Measurements from ENCODE around the gene PCDH9. TPM values are rescaled to one million over a fixed set of nuclear protein-coding genes. Genes with fewer than 3 reads are reported as not detected.

PCDH9 gene
- total RNA-seq, 1 donor from 2014 or later = 29.7 TPM

DNA sequence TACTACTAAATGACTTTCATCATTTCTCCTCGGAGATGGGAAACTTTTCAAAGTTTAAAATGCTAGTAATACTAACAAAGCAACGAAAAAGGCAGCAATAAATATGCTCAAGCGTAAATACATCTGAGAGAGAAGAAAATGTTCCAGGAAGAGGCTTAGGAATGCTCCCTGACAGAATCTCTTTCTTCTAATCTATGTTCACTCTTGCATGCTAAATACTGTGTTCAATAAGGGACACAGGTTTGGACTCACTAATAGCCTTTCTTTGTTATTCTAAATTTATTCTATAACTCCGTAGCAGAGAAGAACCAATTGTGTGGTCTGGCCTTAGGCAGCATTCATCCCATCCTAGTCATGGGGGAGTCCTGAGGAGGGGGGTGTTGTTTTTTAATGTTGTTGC, 823.0 kb downstream of the PCDH9 start:
- TF ChIP-seq, protein P1, sequence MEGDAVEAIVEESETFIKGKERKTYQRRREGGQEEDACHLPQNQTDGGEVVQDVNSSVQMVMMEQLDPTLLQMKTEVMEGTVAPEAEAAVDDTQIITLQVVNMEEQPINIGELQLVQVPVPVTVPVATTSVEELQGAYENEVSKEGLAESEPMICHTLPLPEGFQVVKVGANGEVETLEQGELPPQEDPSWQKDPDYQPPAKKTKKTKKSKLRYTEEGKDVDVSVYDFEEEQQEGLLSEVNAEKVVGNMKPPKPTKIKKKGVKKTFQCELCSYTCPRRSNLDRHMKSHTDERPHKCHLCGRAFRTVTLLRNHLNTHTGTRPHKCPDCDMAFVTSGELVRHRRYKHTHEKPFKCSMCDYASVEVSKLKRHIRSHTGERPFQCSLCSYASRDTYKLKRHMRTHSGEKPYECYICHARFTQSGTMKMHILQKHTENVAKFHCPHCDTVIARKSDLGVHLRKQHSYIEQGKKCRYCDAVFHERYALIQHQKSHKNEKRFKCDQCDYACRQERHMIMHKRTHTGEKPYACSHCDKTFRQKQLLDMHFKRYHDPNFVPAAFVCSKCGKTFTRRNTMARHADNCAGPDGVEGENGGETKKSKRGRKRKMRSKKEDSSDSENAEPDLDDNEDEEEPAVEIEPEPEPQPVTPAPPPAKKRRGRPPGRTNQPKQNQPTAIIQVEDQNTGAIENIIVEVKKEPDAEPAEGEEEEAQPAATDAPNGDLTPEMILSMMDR (IDR thresholded peaks at IDR 0.05; ENCODE audit: unreplicated experiment) = no peak
- peak overlapping the region; percentile 32 for H3K27ac Mint-ChIP-seq
- no peaks in the 10 kb centered on the region for H3K36me3 Mint-ChIP-seq
- H3K9me3 Mint-ChIP-seq = no peaks in the 10 kb centered on the region
- H3K4me3 Mint-ChIP-seq = no peak overlapping the region
- DNase-seq (ENCODE audit: low spot score in 2 of 2, unreplicated experiment in 2 of 2) = no peak
- no peaks in the 10 kb centered on the region for H3K27me3 Mint-ChIP-seq (ENCODE audit: low read depth)
- H3K4me1 Mint-ChIP-seq = peaks cover 19% of the 10 kb centered on the region

DNA sequence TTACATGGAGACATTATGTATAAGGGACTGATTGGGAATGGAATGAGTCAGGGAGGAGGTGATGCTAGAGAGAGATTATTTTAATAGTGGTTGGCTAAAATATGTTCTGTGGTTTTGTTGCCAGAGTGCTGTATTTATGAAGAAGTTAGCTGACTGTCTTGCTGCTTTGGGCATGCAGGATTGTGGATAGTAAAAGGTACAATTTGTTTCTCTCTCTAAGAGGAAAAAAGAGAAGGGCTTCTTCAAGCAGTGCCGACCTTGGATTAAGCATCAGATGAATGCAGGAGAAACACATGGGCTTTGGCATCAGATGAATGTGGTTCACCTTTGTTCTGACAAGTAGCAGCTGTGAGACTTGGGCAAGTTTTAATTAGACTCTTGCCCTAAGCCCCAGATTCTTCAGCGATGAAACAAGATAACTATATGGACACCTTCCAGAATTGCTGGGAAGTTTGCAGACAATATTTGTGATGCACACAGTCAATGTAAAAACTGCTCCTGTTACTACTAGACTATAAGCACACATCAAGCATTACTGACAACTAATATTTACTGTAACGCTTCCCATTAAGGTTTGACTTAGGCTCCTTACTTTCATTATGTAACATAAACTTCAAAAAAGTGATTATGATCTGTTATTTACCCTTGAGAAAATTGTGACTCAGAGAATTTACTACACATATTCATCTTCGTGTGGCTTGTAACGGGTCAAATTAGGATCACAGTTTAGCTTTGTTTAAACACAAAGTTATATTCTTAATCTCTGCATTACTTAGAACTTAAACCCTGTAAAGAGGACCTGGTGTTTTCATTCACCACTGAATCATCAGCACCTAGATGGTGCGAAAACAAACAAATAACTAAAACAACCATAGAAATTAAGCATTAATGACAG, 824.0 kb downstream of the PCDH9 start:
- H3K9me3 Mint-ChIP-seq = no peaks in the 10 kb centered on the region
- H3K27ac Mint-ChIP-seq = no peak overlapping the region
- no peaks in the 10 kb centered on the region for H3K27me3 Mint-ChIP-seq (ENCODE audit: low read depth)
- TF ChIP-seq, protein P1 (IDR thresholded peaks at IDR 0.05; ENCODE audit: unreplicated experiment) = no peak
- H3K4me3 Mint-ChIP-seq = no peak overlapping the region
- H3K36me3 Mint-ChIP-seq = no peaks in the 10 kb centered on the region
- no peak for DNase-seq (ENCODE audit: low spot score in 2 of 2, unreplicated experiment in 2 of 2)
- H3K4me1 Mint-ChIP-seq = peaks cover 19% of the 10 kb centered on the region

DNA sequence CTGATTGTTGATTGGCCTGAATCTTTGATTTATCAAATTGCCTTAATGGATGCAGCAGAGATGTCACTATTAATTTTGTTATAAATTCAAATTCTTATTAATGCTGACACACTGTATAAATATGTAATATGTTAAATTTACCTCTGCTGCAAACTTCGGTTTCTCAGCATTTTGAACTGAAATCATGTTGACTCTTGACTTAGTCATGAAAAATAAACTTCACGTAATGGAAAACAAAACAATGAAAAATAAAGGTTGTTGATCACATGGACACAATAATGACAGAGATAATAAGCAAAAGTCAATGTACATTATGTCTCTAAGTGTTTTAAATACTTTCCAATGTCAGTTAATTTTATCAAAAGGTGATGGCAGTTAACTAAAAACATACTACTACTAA, 827.6 kb downstream of the PCDH9 start:
- H3K4me3 Mint-ChIP-seq = no peak overlapping the region
- H3K27me3 Mint-ChIP-seq (ENCODE audit: low read depth) = no peaks in the 10 kb centered on the region
- H3K36me3 Mint-ChIP-seq = no peaks in the 10 kb centered on the region
- DNase-seq (ENCODE audit: low spot score in 2 of 2, unreplicated experiment in 2 of 2) = no peak
- H3K4me1 Mint-ChIP-seq = peaks cover 19% of the 10 kb centered on the region
- H3K27ac Mint-ChIP-seq = no peak overlapping the region
- TF ChIP-seq, protein P1 (IDR thresholded peaks at IDR 0.05; ENCODE audit: unreplicated experiment) = no peak
- no peaks in the 10 kb centered on the region for H3K9me3 Mint-ChIP-seq

DNA sequence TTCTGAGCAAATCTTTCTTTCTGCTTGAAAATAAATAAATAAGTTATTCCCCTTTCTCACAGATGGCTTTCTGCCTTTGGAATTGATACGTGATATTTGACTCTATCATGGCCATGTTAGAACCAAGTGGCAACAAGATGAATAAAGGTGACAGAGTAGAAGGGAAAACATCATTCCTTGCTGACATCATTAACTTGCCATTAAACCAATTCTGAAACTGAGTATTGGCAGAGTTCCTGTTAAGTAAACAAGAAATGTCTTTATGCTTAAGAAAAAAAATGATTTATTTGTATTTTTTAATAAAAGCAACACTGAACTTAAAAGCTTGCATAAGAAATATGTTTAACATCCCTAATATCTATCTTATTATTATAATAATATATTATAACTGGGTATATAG, 828.1 kb downstream of the PCDH9 start:
- no peak overlapping the region for H3K4me3 Mint-ChIP-seq
- H3K36me3 Mint-ChIP-seq = no peaks in the 10 kb centered on the region
- H3K27me3 Mint-ChIP-seq (ENCODE audit: low read depth) = no peaks in the 10 kb centered on the region
- TF ChIP-seq, protein P1 (IDR thresholded peaks at IDR 0.05; ENCODE audit: unreplicated experiment) = no peak
- no peak overlapping the region for H3K27ac Mint-ChIP-seq
- H3K4me1 Mint-ChIP-seq = peaks cover 16% of the 10 kb centered on the region
- no peak for DNase-seq (ENCODE audit: low spot score in 2 of 2, unreplicated experiment in 2 of 2)
- no peaks in the 10 kb centered on the region for H3K9me3 Mint-ChIP-seq

DNA sequence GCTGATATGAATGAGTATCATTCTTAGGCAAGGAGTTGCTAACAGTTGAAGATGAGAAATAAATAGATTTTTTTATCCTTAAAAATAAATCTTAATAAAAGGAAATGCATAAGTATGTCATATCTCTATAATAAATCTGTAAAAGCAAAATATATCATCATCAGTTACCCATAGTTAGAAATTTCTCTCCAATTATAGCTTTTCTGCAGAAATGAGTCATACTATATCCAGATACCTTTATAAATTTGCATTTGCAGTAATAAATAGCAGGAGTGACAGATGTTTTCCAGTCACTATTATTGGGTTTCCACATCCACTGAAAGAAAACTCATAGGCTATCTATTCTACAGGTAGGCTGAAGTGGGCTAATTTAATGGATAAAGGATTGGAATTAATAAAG, 829.8 kb downstream of the PCDH9 start:
- no peak for DNase-seq (ENCODE audit: low spot score in 2 of 2, unreplicated experiment in 2 of 2)
- H3K36me3 Mint-ChIP-seq = no peaks in the 10 kb centered on the region
- H3K4me1 Mint-ChIP-seq = no peaks in the 10 kb centered on the region
- TF ChIP-seq, protein P1 (IDR thresholded peaks at IDR 0.05; ENCODE audit: unreplicated experiment) = no peak
- H3K9me3 Mint-ChIP-seq = no peaks in the 10 kb centered on the region
- no peak overlapping the region for H3K4me3 Mint-ChIP-seq
- H3K27ac Mint-ChIP-seq = no peak overlapping the region
- no peaks in the 10 kb centered on the region for H3K27me3 Mint-ChIP-seq (ENCODE audit: low read depth)
